Measurements from ENCODE around the gene KLC4. TPM values are rescaled to one million over a fixed set of nuclear protein-coding genes. Genes with fewer than 3 reads are reported as not detected.
"Not testable (repeated sequence)": the region's sequence is repeated elsewhere in the genome, so short reads cannot be mapped to it uniquely, and the experiment has no call there.

The KLC4 gene
- total RNA-seq, 2 experiments from 2014 or later, result 10.6 to 11.5 TPM

- ChIA-PET POLR2A (interaction anchor here (0.9 to 1.1 kb wide), 2 partner anchors 59 to 73 kb away, joined by 3 read pairs; no protein-coding TSS in a partner anchor), CTCF (interaction anchor here (1.1 to 1.6 kb wide), 2 partner anchors 9 to 105 kb away, joined by 3 to 6 read pairs; no protein-coding TSS in a partner anchor)
- peaks cover 19% of the 10 kb centered on the region for H3K36me3 Mint-ChIP-seq (ENCODE audit: low read depth)
- no peaks in the 10 kb centered on the region for H3K9me3 Mint-ChIP-seq
- ATAC-seq (no peak), DNase-seq (no peak)
- no peaks in the 10 kb centered on the region for H3K27me3 Mint-ChIP-seq
- H3K4me1 Mint-ChIP-seq (ENCODE audit: low read depth), result no peaks in the 10 kb centered on the region
- no peak overlapping the region for H3K27ac Mint-ChIP-seq
- intact Hi-C loops (cut with micrococcal nuclease), result no loop called here
- TF ChIP-seq, protein P1, sequence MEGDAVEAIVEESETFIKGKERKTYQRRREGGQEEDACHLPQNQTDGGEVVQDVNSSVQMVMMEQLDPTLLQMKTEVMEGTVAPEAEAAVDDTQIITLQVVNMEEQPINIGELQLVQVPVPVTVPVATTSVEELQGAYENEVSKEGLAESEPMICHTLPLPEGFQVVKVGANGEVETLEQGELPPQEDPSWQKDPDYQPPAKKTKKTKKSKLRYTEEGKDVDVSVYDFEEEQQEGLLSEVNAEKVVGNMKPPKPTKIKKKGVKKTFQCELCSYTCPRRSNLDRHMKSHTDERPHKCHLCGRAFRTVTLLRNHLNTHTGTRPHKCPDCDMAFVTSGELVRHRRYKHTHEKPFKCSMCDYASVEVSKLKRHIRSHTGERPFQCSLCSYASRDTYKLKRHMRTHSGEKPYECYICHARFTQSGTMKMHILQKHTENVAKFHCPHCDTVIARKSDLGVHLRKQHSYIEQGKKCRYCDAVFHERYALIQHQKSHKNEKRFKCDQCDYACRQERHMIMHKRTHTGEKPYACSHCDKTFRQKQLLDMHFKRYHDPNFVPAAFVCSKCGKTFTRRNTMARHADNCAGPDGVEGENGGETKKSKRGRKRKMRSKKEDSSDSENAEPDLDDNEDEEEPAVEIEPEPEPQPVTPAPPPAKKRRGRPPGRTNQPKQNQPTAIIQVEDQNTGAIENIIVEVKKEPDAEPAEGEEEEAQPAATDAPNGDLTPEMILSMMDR (IDR thresholded peaks at IDR 0.05), result no peak
- no peak overlapping the region for H3K4me3 Mint-ChIP-seq
Measured at GRCh38 chr6:43038727-43039126, 20.7 kb upstream of the KLC4 start.

DNA sequence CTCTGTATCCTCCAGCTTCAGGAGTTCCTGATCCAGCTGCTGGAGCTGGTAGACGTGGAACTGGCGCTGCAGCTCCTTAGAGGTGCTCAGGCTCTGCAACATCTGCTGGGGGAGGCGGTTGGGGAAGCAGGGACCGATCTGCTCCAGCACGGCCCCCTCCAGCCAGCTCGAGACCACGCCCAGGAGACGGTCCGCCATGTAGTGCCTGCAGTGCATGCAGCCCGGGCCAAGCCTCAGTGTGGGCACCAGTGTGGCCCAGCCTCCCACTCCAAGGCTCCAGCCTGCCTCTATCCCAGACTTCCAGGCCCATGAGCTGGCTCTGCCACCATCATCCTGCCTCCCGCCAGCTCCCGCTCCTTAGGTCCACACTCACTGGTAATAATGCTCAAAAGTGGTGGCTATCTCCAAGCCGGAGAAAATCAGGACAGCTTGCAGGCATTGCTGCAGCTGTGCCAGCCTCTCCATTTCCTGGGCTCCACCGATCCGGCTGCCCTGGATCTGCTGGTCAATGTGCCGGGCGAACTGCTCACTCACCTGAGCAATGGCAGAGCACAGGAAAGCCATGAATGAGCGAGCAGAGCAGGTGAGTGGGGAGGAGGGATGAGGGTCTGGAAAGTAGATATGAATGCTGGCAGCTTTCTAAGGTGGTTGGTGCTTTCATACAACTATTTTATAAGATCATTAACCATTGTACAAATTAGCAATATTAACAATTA, 18.7 kb upstream of the KLC4 start:
- H3K36me3 Mint-ChIP-seq (ENCODE audit: low read depth), result peaks cover 14% of the 10 kb centered on the region
- H3K4me1 Mint-ChIP-seq (ENCODE audit: low read depth), result no peaks in the 10 kb centered on the region

GRCh38 chr6:43041475-43041874, 18.0 kb upstream of the KLC4 start:
- H3K27ac Mint-ChIP-seq; DNase-seq; H3K4me3 Mint-ChIP-seq; ATAC-seq; intact Hi-C loops (cut with micrococcal nuclease); CTCF ChIA-PET; H3K27me3 Mint-ChIP-seq; H3K9me3 Mint-ChIP-seq; H3K4me1 Mint-ChIP-seq (ENCODE audit: low read depth): not testable (repeated sequence)
- H3K36me3 Mint-ChIP-seq (ENCODE audit: low read depth), result peaks cover 17% of the 10 kb centered on the region
- POLR2A ChIA-PET, result interaction anchor here (1.5 kb wide), 2 partner anchors 10 to 13 kb away, joined by 5 to 6 read pairs; partner anchors contain the start of gene CUL7

More for the DNA sequence above, 18.7 kb upstream of the KLC4 start:
- ChIA-PET POLR2A (interaction anchor here (0.6 to 1.5 kb wide), 2 partner anchors 14 to 37 kb away, joined by 3 to 6 read pairs; partner anchors contain the start of gene CUL7), CTCF (interaction anchor here (1.6 kb wide), 1 partner anchor 103 kb away, joined by 6 read pairs; no protein-coding TSS in a partner anchor)
- Mint-ChIP-seq H3K27ac (no peak overlapping the region), H3K4me3 (no peak overlapping the region), H3K9me3 (no peaks in the 10 kb centered on the region), H3K27me3 (no peaks in the 10 kb centered on the region)
- no peak for ATAC-seq
- DNase-seq, result no peak
- intact Hi-C loops (cut with micrococcal nuclease), result no loop called here
- TF ChIP-seq, protein P1 (IDR thresholded peaks at IDR 0.05), result no peak

- TF ChIP-seq, protein P1 (IDR thresholded peaks at IDR 0.05), result no peak
- ChIA-PET CTCF (no interaction called here), POLR2A (no interaction called here)
- no peak overlapping the region for H3K4me3 Mint-ChIP-seq
- H3K36me3 Mint-ChIP-seq (ENCODE audit: low read depth), result peaks cover 18% of the 10 kb centered on the region
- no peaks in the 10 kb centered on the region for H3K27me3 Mint-ChIP-seq
- intact Hi-C loops (cut with micrococcal nuclease), result no loop called here
- no peak for ATAC-seq
- no peak for DNase-seq
- no peaks in the 10 kb centered on the region for H3K9me3 Mint-ChIP-seq
- no peak overlapping the region for H3K27ac Mint-ChIP-seq
- H3K4me1 Mint-ChIP-seq (ENCODE audit: low read depth), result no peaks in the 10 kb centered on the region
Measured at GRCh38 chr6:43043310-43043709, 16.1 kb upstream of the KLC4 start.

GRCh38 chr6:43045371-43045930, 14.0 kb upstream of the KLC4 start:
- POLR2A ChIA-PET, result interaction anchor here (0.6 kb wide), 2 partner anchors 43 to 66 kb away, joined by 3 read pairs; no protein-coding TSS in a partner anchor
- H3K27ac Mint-ChIP-seq, result no peak overlapping the region
- H3K4me1 Mint-ChIP-seq (ENCODE audit: low read depth), result peaks cover under 1% of the 10 kb centered on the region
- no peaks in the 10 kb centered on the region for H3K9me3 Mint-ChIP-seq
- H3K36me3 Mint-ChIP-seq (ENCODE audit: low read depth), result peaks cover 18% of the 10 kb centered on the region
- DNase-seq, result no peak
- no peaks in the 10 kb centered on the region for H3K27me3 Mint-ChIP-seq
- intact Hi-C loops (cut with micrococcal nuclease), result no loop called here
- CTCF ChIA-PET, result no interaction called here
- ATAC-seq, result no peak
- no peak overlapping the region for H3K4me3 Mint-ChIP-seq
- TF ChIP-seq, protein P1 (IDR thresholded peaks at IDR 0.05), result no peak

Data from activated CD8-positive, alpha-beta T cell treated with anti-CD3 and anti-CD28 coated beads for 36 hours (primary cell).